ENCODE results near the gene PACS2. TPM values are rescaled to one million over a fixed set of nuclear protein-coding genes. Genes with fewer than 3 reads are reported as not detected.

Gene PACS2
- total and polyA plus RNA-seq, 2 experiments from 2014 or later, result 41.1 to 54.5 TPM

- Histone ChIP-seq H3K79me2 (no peaks in the 10 kb centered on the region), H2AFZ (no peak overlapping the region), H3K27me3 (no peaks in the 10 kb centered on the region), H4K20me1 (ENCODE audit: insufficient read depth, poor library complexity, severe bottlenecking) (no peaks in the 10 kb centered on the region), H3K4me3 (no peak overlapping the region), H3K27ac (no peak overlapping the region), H3K36me3 (replicated peaks; ENCODE audit: insufficient read depth, low read depth) (no peaks in the 10 kb centered on the region), H3K4me2 (no peak overlapping the region), H3K9me2 (replicated peaks; ENCODE audit: insufficient read depth) (no peaks in the 10 kb centered on the region), H3K4me1 (ENCODE audit: insufficient read depth) (no peaks in the 10 kb centered on the region), H3K9me3 (ENCODE audit: low read depth) (no peaks in the 10 kb centered on the region)
- WGBS (ENCODE audit: low lambda C conversion rate, missing lambda C conversion rate), result 97% methylated on average over 28 of the region's 28 CpGs
- no peak for TF ChIP-seq EZH2phosphoT487 (IDR thresholded peaks at IDR 0.05; ENCODE audit: low read depth, severe bottlenecking, unreplicated experiment)
- no peak for TF ChIP-seq EZH2 (IDR thresholded peaks at IDR 0.05; ENCODE audit: borderline replicate concordance)
- no peak for TF ChIP-seq CTCF (IDR thresholded peaks at IDR 0.05; ENCODE audit: poor library complexity)
- DNase-seq (ENCODE audit: low spot score), result no peak
Measured at GRCh38 chr14:105369653-105370040, 55.1 kb downstream of the PACS2 start.

GRCh38 chr14:105374389-105374788, 59.8 kb downstream of the PACS2 start:
- TF ChIP-seq EZH2phosphoT487 (IDR thresholded peaks at IDR 0.05; ENCODE audit: low read depth, severe bottlenecking, unreplicated experiment) (no peak), EZH2 (IDR thresholded peaks at IDR 0.05; ENCODE audit: borderline replicate concordance) (no peak), CTCF (IDR thresholded peaks at IDR 0.05; ENCODE audit: poor library complexity) (no peak)
- Histone ChIP-seq H3K9me2 (replicated peaks; ENCODE audit: insufficient read depth) (no peaks in the 10 kb centered on the region), H3K4me3 (no peak overlapping the region), H4K20me1 (ENCODE audit: insufficient read depth, poor library complexity, severe bottlenecking) (no peaks in the 10 kb centered on the region), H3K4me2 (no peak overlapping the region), H2AFZ (no peak overlapping the region), H3K27ac (no peak overlapping the region), H3K4me1 (ENCODE audit: insufficient read depth) (no peaks in the 10 kb centered on the region), H3K27me3 (no peaks in the 10 kb centered on the region), H3K79me2 (no peaks in the 10 kb centered on the region), H3K36me3 (replicated peaks; ENCODE audit: insufficient read depth, low read depth) (no peaks in the 10 kb centered on the region), H3K9me3 (ENCODE audit: low read depth) (no peaks in the 10 kb centered on the region)
- no peak for DNase-seq (ENCODE audit: low spot score)
- WGBS (ENCODE audit: low lambda C conversion rate, missing lambda C conversion rate), result 90% methylated on average over 11 of the region's 11 CpGs

GRCh38 chr14:105375635-105376057, 61.1 kb downstream of the PACS2 start:
- Histone ChIP-seq H3K27me3 (no peaks in the 10 kb centered on the region), H3K36me3 (replicated peaks; ENCODE audit: insufficient read depth, low read depth) (no peaks in the 10 kb centered on the region), H3K4me2 (no peak overlapping the region), H3K4me3 (no peak overlapping the region), H3K4me1 (ENCODE audit: insufficient read depth) (no peaks in the 10 kb centered on the region), H3K27ac (no peak overlapping the region), H3K9me2 (replicated peaks; ENCODE audit: insufficient read depth) (no peaks in the 10 kb centered on the region), H2AFZ (no peak overlapping the region), H4K20me1 (ENCODE audit: insufficient read depth, poor library complexity, severe bottlenecking) (no peaks in the 10 kb centered on the region), H3K79me2 (no peaks in the 10 kb centered on the region), H3K9me3 (ENCODE audit: low read depth) (no peaks in the 10 kb centered on the region)
- 76% methylated on average over 4 of the region's 4 CpGs for WGBS (ENCODE audit: low lambda C conversion rate, missing lambda C conversion rate)
- no peak for DNase-seq (ENCODE audit: low spot score)
- TF ChIP-seq CTCF (IDR thresholded peaks at IDR 0.05; ENCODE audit: poor library complexity) (no peak), EZH2 (IDR thresholded peaks at IDR 0.05; ENCODE audit: borderline replicate concordance) (no peak), EZH2phosphoT487 (IDR thresholded peaks at IDR 0.05; ENCODE audit: low read depth, severe bottlenecking, unreplicated experiment) (no peak)
